ENCODE results near the gene ASCL5. TPM values are rescaled to one million over a fixed set of nuclear protein-coding genes. Genes with fewer than 3 reads are reported as not detected.

Gene ASCL5
- total RNA-seq, 1 experiment from 2014 or later, result 0.20 TPM

GRCh38 chr1:201066986-201067385, 60.0 kb downstream of the ASCL5 start:
- DNase-seq (ENCODE audit: low spot score), result no peak
- in situ Hi-C loops (cut with HindIII; ENCODE audit: low sequenced_read_pairs), result no loop called here

DNA sequence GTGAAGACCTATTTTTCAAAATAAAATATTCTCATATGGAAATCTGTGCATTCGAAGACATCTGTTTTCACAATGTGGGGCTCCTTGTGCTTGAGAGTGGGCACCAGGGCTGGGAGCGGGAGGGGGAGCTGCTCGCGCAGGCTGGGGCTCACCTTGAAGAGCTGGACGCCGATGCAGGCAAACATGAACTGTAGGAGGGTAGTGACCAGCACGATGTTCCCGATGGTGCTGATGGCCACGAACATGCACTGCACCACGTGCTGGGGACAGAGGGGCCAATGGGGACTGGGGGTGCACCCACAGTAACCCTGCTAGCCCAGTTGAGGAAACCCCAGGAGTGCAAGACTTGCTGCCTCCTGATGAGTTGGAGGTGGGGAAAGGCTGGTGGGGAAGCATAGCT, 61.3 kb downstream of the ASCL5 start:
- no peak for DNase-seq (ENCODE audit: low spot score)
- in situ Hi-C loops (cut with HindIII; ENCODE audit: low sequenced_read_pairs), result no loop called here

DNA sequence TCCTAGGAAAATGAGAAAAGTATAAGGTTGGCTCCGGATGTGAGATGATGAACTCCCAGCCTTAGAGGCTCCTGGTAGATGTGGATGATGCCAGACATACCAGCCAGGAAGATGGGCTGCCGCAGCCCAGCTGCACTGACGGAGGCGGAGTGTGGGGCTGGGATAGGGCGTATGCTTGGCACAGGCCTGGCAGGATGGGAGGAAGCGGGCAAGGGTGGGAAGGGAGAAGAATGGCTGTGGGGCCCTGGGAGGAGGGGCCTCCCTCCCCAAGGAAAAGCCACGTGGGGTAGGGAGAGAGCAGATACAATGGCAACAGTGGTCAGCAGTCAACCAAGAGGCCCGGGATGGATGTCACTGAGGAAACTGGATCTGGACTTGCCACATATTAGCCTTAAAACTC, 62.2 kb downstream of the ASCL5 start:
- no peak for DNase-seq (ENCODE audit: low spot score)
- in situ Hi-C loops (cut with HindIII; ENCODE audit: low sequenced_read_pairs), result no loop called here

Other genes starting within 250 kb of the ASCL5 start
- 39.3 and 54.7 TPM in 2 replicates for gene INAVA, start 232.3 kb downstream of the ASCL5 start, total RNA-seq (2014; rRNA removed; shearing (Covaris generic))
- 2.9 and 4.7 TPM in 2 replicates for gene KIF21B, start 103.5 kb downstream of the ASCL5 start, total RNA-seq (2014; rRNA removed; shearing (Covaris generic))
- gene CACNA1S, start 14.8 kb downstream of the ASCL5 start, total RNA-seq (2014; rRNA removed; shearing (Covaris generic)), result 0.06 TPM in 1 of 2 replicates, not detected in the other
- 541 and 629 TPM in 2 replicates for gene TMEM9, start 27.3 kb upstream of the ASCL5 start, total RNA-seq (2014; rRNA removed; shearing (Covaris generic))
- 29.1 and 47.0 TPM in 2 replicates for gene IGFN1, start 63.6 kb upstream of the ASCL5 start, total RNA-seq (2014; rRNA removed; shearing (Covaris generic))
- 0.06 TPM in 1 of 2 replicates, not detected in the other for gene PKP1, start 156.3 kb upstream of the ASCL5 start, total RNA-seq (2014; rRNA removed; shearing (Covaris generic))